22Rv1 (cell line): ENCODE measurements around the gene SEMA4B.

Experiments used
- ZFX ChIP-seq: fragments of 450-650 bp; IDR thresholded peaks from 2 replicates; pipeline ENCODE4 v1.6.1; 2017; ENCODE audit warnings: antibody characterized with exemption, borderline replicate concordance
- TF ChIP-seq, protein P1 (sequence below): fragments of 450-650 bp; IDR thresholded peaks from 2 replicates; pipeline ENCODE4 v1.5.1; 2017; ENCODE audit warnings: mild to moderate bottlenecking

DNA sequence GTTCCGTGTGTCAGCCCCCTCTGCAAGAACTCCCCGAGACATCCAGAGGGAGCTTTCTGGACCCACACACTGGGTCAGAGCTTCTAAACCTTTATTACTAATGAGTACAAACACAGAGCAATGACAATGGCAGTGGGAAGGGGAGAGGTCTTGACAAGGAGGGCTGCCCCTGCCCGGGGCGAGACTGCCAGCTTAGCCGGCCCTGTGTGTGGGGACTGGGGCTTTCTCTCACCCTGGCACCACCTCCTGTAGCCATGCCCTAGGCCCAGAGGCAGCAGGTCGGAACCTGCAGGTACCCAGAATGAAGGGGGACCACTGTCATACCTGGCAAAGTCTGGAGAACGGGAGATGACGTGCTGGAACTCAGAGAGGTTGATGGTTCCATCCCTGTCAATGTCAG lies 29.5 kb downstream of the SEMA4B start:
- TF ChIP-seq, protein P1, sequence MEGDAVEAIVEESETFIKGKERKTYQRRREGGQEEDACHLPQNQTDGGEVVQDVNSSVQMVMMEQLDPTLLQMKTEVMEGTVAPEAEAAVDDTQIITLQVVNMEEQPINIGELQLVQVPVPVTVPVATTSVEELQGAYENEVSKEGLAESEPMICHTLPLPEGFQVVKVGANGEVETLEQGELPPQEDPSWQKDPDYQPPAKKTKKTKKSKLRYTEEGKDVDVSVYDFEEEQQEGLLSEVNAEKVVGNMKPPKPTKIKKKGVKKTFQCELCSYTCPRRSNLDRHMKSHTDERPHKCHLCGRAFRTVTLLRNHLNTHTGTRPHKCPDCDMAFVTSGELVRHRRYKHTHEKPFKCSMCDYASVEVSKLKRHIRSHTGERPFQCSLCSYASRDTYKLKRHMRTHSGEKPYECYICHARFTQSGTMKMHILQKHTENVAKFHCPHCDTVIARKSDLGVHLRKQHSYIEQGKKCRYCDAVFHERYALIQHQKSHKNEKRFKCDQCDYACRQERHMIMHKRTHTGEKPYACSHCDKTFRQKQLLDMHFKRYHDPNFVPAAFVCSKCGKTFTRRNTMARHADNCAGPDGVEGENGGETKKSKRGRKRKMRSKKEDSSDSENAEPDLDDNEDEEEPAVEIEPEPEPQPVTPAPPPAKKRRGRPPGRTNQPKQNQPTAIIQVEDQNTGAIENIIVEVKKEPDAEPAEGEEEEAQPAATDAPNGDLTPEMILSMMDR = no peak
- TF ChIP-seq ZFX = no peak
